CD4-positive, alpha-beta T cell treated with Interleukin-17A for 4 hours (primary cell): Measurements from ENCODE around the gene RASL10A.

Experiments used
- DNase-seq: peaks from one replicate; pipeline ENCODE4 v3.0.0-alpha.2; 2020; ENCODE audit warnings: mixed read lengths

The RASL10A gene

DNA sequence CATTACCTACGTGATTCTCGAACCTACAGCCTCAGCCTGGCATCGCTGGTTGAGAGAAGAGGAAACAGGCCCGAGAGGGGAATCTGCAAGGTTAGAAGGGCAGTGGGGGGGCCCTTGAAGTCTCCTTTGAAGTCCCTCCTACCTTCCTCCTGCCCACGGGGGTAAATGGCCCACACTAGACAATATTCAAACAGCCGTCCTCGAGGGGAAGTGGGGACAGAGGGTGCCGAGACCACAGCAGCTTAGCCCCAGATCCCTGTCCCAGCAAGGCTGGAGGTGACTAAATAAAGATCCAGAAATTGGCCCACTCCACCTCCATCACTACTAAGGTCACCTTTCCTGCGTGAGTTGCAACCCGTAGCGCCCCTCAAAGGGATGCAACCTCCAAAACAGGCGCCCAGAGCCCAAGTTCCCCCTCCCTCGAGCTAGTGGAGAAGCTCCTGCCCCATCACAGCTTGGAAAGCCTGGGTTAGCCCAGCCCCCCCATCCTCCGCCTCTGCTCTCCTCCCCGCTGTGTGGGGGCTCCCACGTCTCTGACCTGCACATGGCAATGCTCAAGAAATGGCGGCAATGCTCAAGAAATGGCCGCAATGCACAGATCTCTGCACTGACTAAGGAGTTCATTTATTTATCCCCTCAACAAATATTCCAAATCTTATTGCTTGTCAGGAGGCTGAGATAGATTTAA, 788 bp upstream of the RASL10A start:
- no peak for DNase-seq

DNA sequence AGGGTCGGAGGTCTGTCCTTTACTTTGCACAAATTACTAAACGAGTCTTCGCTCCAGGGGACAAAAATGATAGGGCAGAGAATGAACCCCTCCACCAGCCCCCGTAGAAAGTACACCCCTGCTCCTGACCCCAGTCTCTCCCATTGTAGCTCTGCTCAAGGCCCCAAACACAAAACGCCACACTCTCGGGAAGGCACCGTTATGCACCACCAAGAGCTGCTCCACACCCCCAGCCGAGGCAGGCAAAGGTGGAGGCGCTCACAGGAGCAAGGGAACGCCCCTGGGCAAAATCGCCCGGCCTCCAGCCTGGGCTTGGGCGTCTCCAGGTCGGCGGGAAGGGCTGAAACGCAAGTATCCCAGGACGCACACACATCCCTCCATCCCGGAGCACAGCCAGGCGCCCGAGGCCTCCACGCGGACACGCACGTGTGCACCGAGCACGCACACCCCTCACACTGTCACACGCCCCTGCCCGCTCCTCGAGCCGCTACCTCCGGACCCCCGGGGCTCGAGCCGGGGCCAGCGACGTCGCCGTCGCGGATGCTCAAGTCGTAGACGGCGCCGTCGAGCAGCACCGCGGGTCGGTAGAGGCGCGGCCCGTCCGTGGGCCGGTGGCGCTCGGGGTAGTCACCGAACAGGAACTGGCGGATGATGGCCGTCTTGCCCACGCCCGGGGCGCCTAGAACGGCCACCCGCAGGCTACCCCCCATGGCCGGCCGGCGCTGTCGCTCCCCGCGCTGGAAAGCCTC, 786 bp downstream of the RASL10A start:
- no peak for DNase-seq

DNA sequence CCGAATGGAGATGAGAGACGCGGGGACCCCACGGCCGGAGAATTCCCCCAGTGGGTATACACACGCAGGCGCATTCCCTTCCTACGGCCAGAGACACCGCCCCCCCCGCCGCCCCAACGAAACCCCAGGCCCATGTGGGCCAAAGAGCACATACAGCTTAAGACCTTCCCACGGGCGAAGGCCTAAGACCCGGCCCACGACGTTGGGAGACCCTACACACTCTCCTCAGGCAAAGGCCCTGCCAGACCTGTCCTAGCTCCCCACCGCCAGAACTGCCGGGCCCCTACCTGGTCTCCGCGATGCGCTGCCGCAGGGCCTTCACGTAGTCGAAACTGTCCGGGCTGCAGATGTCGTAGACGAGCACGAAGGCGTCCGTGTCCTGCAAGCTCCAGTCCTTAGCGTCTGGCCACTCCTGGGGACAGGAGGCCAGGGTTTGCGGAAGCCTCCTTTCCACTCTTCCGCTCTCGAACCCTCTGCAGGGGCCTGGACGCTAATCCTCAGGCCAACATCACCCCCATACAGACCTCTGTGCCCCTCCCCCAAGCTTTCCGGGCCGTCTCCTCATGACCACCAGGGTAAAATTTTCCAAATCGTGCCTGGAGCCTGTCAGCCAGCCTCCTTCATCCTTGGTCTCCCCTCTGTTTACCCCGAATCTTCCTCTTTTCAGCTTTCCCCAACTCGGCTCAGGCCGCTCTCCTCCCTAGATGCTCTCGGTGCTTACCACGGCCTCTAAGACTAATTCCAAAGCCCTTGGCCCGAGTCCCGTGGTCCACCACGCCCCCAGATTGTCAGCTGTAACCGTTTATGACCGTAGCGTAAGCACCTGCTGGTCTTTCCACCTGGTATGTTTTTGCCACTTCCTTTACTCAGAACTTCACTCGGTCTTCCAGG, 1.7 kb downstream of the RASL10A start:
- DNase-seq, result no peak

DNA sequence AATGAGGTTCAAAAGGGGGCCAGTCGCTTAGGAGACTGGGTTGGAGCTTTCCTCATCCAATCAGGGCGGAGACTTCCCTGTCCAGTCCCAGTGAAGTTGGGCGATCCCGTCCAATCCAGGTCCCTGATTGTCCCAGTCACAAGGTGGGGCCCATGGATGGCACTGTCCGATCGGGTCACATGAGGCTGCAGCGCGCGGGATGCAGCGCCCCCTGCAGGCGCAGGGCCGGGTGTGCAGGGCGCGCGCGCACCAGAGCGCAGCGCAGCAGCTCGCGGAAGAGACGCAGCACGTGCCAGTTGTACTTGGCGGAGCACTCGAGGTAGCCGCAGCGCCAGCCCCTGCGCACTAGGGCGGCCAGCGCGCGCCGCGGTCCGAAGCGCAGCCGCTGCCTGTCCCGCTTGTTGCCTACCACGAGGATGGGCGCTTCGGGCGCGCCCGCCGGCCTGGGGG, 2.3 kb downstream of the RASL10A start:
- DNase-seq, result no peak

DNA sequence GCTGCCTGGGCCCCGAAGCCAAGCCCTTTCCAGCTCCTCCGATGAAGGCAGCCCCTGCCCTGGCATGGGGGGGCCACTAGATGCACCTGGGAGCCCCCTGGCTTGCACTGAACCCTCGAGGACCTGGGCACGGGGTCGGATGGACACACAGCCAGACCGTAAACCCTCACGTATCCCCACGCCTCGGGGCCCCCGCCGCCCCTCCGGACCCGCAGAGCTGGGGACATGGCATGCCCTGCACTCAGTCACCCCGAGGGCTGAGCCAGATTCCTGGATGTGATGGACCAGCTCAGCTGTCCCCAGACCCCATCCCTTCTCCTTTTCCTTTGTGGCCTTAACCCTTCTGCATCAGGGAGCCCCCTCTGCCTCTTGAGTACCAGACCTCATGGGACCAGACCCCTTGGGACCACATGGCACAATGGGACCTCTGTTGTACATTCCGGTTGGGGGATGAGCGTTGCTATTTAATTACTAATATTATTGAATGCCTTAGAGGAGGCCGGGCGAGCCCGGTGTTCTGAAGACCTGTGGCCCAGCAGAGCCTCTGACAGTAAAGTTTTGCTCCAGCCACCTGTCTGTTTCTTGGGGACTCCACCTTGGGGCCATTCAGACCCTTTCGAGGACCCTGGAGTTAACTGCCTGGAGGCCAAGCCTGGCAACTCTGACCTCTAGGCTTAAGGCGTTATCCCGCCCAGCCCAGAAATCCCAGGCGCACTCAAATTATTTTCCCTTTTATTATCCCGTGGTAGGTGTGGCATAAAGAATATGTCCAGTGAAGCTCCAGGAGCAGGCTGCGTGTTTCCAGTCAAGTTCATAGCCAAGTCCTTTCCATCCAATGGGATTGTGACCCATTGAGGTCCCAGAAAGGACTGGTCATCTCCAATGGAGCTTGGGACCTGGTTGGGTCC, 3.0 kb downstream of the RASL10A start:
- DNase-seq, result no peak

DNA sequence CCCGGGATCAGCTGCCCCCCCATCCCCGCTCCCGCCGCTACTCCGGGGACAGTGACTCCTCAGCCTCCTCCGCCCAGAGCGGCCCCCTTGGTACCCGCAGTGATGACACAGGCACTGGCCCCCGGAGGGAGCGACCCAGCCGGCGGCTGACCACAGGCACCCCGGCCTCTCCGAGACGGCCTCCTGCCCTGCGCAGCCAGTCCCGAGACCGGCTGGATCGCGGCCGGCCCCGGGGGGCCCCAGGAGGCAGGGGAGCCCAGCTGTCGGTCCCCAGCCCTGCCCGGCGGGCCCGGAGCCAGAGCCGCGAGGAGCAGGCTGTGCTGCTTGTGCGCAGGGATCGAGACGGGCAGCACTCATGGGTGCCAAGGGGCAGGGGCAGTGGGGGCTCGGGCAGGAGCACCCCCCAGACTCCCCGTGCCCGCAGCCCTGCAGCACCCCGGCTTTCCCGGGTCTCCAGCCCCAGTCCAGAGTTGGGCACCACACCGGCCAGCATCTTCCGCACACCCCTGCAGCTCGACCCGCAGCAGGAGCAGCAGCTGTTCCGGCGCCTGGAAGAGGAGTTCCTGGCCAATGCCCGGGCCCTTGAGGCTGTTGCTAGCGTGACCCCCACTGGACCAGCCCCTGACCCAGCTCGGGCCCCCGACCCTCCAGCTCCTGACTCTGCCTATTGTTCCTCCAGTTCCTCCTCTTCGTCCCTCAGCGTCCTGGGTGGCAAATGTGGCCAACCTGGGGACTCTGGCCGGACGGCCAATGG, 3.9 kb downstream of the RASL10A start:
- DNase-seq, result no peak

DNA sequence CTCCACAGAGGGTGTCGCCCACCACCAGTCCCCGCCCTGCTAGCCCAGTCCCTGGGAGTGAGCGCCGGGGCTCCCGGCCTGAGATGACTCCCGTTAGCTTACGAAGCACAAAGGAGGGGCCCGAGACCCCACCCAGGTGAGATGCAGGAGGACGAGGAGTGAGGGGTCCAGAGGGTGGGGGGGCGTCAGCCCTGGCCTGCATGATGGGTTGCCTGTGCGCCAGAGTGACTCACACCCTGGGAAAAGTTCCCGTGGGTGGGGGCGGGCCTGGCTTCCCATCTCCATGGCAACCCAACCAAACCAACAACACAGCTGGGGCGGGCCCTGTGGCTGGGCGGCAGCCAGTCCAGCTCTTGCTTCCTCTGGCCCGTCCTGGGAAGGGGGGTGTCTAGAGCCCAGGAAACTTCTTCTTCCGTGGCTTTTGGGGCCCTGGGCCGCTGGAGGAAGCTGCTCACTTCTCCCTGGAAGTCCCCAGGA, 4.6 kb downstream of the RASL10A start:
- DNase-seq, result peak; percentile 48

DNA sequence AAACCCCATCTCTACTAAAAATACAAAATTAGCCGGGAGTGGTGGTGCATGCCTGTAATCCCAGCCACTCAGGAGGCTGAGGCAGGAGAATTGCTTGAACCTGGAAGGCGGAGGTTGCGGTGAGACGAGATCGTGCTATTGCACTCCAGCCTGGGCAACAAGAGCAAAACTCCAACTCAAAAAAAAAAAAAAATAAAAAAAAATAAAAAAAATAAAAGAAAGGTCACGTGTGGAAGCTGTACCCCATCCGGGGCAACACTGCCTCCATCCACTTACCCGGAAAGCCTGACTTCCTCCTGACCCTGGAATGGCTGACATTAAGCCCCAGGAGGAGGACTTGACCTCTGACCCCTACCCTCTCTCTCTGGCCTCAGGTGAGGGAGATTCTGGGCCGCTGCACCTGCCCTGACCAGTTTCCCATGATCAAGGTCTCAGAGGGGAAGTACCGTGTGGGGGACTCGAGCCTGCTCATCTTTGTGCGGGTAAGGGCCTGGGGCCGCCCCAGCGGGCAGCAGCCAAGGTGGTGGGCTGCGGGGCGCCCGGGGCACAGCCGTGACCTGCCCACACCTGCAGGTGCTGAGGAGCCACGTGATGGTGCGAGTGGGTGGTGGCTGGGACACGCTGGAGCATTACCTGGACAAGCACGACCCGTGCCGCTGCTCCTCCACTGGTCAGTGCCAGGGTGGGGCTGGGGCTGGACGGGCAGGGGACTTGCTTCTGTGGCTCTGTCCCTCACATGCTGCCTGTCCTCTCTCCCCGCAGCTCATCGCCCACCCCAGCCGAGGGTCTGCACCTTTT, 5.2 kb downstream of the RASL10A start:
- DNase-seq, result no peak

DNA sequence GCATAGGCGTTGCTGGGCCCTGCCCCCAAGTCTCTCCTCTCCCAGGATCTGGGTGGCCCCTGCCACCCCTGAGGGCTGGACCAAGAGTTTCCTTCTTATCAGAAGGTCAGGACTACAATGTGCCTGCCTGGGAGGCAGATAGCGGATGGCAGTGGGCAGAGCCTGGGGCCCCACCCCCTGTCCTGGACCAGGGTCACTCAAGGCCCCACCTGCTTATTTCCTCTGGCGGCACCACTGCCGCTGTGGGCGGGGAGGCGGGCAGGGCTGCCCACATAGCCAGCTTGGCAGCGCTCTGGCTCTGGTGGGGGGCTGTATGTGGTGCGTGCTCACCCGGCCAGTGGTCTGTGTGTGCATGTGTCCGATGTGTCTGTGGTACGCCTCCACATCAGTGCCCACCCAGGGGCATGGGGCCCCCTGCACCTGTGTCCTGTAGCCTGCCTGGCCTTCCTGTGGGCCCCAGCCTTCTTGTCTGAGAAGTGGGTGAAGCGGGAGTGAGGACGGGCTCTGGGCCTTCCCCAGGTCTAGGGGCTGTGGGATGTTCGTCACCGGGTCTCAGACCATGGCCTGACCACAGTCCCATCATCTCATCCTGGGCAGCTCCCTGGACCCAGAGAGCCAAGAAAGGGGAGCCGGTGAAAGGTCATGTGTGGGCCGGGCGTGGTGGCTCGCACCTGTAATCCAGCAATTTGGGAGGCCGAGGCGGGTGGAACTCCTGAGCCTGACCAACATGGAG, 6.0 kb downstream of the RASL10A start:
- DNase-seq, result no peak

DNA sequence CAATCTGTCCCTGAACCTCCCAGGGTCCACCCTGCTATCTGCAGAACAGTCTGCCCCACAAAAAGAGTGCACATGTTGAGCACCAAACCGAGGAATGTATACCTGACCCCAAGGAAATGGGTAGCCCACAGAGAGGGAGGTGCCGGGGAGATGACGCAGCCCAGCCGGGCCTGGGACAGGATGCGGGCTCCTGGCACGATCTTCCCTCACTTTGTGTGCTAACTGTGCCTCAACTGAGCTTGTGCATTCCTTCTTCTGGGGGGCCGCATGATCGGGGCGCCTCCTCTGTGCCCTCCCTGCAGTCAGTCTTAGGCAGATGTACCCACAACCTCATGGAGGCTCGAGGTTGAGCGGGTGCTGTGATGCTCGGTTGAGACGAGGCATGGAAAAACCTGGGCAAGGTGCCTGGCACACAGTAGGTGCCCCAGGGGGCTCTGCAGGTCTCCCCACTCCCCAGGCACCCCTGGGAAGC, 6.7 kb downstream of the RASL10A start:
- peak; percentile 40 for DNase-seq

DNA sequence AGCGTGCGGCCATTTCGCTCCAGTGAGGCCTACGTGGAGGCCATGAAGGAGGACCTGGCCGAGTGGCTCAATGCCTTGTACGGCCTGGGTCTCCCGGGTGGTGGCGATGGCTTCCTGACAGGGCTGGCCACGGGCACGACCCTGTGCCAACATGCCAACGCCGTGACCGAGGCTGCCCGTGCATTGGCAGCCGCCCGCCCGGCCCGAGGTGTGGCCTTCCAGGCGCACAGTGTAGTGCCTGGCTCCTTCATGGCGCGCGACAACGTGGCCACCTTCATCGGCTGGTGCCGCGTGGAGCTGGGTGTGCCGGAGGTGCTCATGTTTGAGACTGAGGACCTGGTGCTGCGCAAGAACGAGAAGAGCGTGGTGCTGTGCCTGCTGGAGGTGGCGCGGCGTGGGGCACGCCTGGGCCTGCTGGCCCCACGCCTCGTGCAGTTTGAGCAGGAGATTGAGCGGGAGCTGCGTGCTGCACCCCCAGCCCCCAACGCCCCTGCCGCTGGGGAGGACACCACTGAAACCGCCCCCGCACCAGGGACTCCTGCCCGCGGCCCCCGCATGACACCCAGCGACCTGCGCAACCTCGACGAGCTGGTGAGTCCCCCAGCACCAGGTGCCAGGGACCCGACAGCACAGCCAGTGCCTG, 7.2 kb downstream of the RASL10A start:
- no peak for DNase-seq

DNA sequence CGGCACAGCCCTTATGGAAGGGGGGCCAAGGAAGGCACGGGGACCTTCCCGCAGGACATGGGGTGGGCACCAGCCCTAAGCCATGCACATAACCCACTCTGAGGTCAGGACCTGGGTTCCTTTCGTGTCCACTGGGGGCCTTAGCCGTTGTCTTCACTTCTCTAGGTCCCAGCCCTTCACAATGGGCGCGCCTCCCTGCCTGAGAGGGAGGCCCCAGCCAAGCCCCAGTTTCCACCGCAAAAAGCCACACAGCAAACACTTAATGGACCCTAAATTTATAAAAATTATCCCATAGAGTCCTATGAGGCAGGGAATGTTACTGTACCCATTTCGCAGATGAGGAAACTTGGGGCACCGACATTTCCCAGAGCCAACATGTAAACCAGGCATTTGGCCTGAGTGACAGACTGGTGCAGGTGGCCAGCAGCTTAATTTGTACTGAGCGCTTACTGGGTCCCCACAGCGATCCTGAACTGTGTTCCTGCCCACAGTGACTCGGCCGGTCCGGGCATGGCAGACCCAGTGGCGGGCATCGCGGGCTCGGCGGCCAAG, 7.8 kb downstream of the RASL10A start:
- DNase-seq, result no peak

DNA sequence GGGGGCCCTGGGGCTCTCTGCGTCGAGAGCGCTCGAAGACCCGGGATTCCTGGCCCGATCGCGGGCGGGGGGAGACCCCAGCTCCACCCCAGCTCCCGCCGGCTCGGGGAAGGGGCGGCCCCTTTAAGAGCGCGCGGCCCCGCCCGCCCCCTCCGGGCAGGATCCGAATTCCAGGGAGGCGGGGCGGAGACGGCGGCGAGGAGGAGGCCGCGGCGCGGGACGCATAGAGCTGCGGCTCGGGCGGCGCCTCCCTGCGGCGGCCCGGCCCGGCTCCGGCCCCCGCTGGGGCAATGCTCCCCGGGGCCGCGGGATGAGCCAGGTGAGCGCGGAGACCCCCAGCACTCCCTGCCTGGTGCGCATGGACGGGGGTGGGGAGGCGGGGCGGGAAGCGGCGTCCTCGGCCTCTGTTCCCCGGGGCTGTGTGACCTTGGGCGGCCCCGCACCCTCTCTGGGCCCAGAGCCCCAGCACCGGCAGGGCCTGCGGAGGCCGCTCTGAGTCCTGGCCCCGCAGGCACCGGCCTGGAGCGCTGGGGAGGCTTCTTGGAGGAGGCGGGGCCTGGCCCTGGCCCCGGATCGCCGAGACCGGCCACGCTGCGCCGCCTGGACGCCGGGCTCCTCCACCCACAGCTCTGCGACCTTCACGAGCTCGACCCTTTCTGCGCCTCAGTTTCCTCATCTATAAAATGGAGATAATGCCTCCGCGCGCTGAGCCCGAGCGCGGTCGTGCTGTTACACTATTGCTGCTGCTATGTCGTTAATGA, 8.5 kb downstream of the RASL10A start:
- peak; percentile 56 for DNase-seq

DNA sequence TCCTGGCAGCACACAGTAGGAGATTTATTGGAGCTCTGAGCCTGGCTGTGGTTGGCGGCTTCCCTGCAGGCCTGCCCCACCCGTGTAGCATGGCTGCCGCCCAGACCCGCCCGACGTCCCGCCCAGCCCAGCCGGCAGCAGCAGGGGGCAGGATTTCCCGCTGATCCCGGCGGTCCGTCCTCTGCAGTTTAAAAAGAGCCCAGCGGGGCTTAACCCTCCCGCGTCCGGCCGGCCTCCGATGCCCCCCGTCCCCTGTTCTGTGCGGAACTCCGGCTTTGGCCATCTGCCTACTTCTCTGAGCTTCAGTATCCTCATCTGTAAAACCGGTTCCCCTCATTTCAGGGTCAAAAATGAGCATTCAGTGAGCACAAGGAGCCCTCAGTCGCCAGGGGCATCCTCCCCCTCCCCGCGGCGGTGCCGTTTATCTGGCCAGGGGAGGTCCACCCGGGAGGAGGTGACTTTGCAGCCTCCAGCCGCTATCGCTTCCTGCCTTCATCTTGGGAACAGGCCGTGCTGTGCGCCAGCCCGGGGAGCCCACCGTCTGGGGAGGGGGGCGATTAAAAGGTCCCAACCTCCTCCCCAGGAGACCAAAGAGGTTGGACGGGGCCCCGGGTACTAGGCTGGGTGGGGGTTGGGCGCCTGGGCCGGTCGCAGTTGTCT, 9.2 kb downstream of the RASL10A start, which contains the start of gene GAS2L1:
TSS of gene GAS2L1 (plus strand) at position 476 of the 660 bp plus-strand sequence. CDS start 1,456 bp downstream, outside the sequence.
- DNase-seq, result peak; percentile 52

DNA sequence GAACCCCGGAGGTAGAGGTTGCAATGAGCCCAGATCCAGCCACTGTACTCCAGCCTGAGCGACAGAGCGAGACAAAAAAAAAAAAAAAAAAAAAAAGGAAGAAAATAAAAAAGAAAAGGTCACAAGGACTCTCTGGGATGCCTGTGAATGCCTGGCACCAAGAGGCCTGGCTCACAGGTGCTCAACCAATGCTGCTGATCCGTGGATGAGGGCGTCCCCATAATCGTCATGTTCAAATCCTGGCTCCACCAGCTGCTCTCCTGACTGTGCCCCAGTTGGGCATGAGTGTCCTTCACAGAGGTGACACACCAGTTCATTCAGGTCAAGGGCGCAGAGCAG, 9.7 kb downstream of the RASL10A start:
- no peak for DNase-seq

DNA sequence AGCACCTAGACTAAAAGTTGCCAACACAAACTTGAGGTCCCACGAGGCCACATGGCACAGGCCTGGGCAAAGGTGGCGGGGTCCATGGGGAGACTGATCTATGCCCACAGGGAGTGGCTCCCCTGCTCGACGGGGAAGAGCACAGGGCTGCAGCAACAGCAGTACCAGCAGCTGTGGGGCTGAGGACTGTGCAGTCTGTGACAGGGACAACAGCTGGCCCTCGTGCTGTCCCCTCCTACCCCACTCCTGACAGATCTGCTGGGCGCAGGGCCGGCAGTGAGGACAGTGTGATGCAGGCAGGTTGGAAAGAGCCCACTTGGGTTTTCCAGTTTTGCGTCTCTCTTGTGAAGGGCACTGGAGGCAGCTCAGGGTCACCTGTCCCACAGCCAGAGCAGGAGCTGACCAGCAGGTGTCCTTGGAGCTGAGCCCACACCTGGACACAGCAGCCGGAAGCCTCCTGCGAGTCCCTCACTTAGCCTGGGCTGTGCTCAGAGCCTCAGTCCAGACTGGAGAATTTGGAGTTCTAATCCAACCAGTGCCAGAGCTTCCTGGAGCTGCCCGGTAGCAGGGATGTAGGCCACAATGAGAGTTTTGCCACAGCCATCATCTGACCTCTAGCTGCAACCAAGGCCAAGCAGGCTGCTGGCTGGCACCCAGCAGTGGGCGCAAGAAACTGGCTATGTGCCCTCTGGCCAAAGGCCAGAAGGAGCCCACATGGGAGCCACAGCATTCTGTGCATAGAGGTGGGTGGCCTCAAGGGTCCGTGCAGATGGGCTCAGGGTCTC, 12.6 kb downstream of the RASL10A start:
- no peak for DNase-seq

DNA sequence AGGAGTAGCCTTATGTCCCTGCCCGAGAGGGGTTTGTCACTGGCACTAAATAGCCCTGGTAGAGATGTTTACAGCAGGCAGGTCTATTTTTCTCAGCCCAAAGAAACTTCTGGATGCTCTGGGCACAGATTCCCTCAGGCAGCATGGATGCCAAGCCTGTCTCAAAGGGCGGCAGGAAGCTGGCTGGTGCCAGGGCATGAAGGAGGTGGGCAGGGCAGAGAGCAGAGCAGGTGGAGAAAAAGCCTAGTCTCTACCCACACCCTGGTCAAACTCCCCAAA, 13.2 kb downstream of the RASL10A start:
- DNase-seq, result no peak
